Activated naive CD4-positive, alpha-beta T cell treated with anti-CD3 and anti-CD28 coated beads for 36 hours (primary cell): ENCODE results near the gene NOX5. TPM values are rescaled to one million over a fixed set of nuclear protein-coding genes. Genes with fewer than 3 reads are reported as not detected.

Experiments
- CTCF ChIA-PET: fragments of 350-600 bp; sonication (Branson Sonifier 250); formaldehyde crosslinking; loops from one replicate; lab custom pipeline; 2021; ENCODE audit warnings: antibody characterized with exemption; lab: Charles Lee
- DNase-seq: peaks from one replicate; pipeline ENCODE4 v3.0.0-alpha.2; 2020
- H3K27ac Mint-ChIP-seq: one replicate; pipeline ENCODE4 v1.8.0; 2021; ENCODE audit warnings: mild to moderate bottlenecking, mixed read lengths
- H3K27me3 Mint-ChIP-seq: one replicate; pipeline ENCODE4 v1.8.0; 2021; ENCODE audit warnings: low read depth, mixed read lengths
- H3K36me3 Mint-ChIP-seq: one replicate; pipeline ENCODE4 v1.8.0; 2021; ENCODE audit warnings: low read depth, mixed read lengths
- H3K4me1 Mint-ChIP-seq: one replicate; pipeline ENCODE4 v1.8.0; 2021; ENCODE audit warnings: low read depth, mixed read lengths
- H3K4me3 Mint-ChIP-seq: one replicate; pipeline ENCODE4 v1.8.0; 2021; ENCODE audit warnings: mild to moderate bottlenecking, moderate library complexity, mixed read lengths
- H3K9me3 Mint-ChIP-seq: one replicate; pipeline ENCODE4 v1.8.0; 2021; ENCODE audit warnings: mixed read lengths
- intact Hi-C: fragments of 100-400 bp; cut with micrococcal nuclease; formaldehyde crosslinking; loops from one replicate; pipeline ENCODE4 v1.15.1; 2023
- total RNA-seq, 2 experiments: library from RNA; stranded (reverse); gene quantifications; one replicate each; pipeline ENCODE4 v1.2.3, GENCODE V29; 2021

Gene NOX5
- total RNA-seq, 2 experiments from 2014 or later, result not detected

DNA sequence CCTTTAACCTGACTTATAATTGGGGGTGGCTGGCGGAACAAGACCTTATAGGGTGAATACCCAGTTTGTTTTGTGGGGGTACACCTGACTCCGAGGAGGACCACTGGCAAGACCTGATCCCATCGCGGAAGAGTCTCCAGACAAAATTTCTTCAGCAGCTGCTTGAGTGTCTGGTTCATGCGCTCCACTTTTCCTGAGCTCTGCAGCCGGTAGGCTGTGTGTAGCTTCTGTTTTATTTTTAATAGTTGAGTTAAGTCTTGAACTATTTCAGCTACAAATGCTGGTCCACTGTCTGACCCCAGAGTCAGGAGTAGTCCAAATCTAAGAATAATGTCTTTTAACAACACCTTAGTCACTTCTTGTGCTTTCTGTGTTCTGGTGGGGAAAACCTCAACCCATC is 21.2 kb upstream of the NOX5 start:
- intact Hi-C loops, result no loop called here
- CTCF ChIA-PET, result no interaction called here
- peaks cover 5% of the 10 kb centered on the region for H3K27me3 Mint-ChIP-seq
- H3K27ac Mint-ChIP-seq, result no peak overlapping the region
- no peaks in the 10 kb centered on the region for H3K4me1 Mint-ChIP-seq
- H3K9me3 Mint-ChIP-seq, result no peaks in the 10 kb centered on the region
- H3K36me3 Mint-ChIP-seq, result no peaks in the 10 kb centered on the region
- no peak for DNase-seq
- H3K4me3 Mint-ChIP-seq, result no peak overlapping the region

DNA sequence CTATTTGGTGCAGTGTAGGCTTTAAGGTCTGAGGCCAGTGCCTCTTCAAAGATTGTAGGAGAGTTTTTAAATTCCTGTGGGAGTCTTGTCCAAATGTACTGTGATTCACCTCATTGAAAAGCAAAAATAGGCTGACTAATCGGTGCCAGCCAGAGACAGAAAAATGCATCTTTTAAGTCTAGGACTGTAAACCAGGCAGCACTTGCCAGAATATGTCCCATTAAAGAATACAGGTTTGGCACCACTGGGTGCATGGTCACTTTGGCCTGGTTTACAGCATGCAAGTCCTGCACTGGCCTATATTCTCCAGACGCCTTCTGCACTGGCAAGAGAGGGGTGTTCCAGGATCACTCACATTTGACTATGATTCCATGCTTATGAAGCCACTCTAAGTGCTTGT is 20.3 kb upstream of the NOX5 start:
- intact Hi-C loops, result no loop called here
- no peak overlapping the region for H3K4me3 Mint-ChIP-seq
- no peak overlapping the region for H3K27ac Mint-ChIP-seq
- H3K36me3 Mint-ChIP-seq, result no peaks in the 10 kb centered on the region
- CTCF ChIA-PET, result no interaction called here
- no peaks in the 10 kb centered on the region for H3K9me3 Mint-ChIP-seq
- peaks cover 1% of the 10 kb centered on the region for H3K27me3 Mint-ChIP-seq
- H3K4me1 Mint-ChIP-seq, result no peaks in the 10 kb centered on the region
- DNase-seq, result no peak

DNA sequence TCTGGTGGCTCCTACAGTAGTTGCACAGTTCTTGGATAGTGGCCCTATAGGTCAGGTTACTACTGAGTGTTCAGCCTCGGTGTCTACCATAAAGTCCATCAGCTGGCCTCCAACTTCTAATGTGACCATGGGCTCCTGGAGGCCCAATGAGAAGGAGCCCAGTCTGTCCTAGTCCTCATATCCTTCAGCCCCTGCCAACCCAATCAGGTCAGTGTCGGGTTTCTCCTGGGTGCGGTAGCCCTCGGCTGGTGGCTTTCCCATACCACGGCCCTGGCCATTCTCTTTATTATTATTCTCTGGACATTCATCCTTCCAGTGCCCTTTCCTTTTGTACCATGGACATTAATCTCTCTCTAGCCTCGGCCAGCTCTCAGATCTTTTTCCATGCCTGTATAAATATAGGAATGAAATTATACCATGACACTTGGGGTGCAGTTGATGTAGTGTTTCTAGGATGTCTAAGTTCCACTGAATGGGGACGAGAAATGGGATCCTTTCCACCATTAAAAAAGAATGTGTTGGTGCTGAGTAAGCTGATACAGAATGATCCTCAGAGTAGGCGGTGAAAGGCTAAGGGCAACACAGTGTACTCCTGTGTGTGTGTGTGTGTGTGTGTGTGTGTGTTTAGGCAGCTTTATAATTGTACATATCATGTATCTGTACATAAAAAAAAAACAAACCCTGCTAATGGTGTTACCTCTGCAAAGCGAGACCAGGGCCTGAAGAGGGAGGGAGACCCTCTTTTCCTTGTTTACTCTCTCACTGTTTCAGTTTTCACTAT is 19.3 kb upstream of the NOX5 start:
- H3K27me3 Mint-ChIP-seq, result peaks cover 4% of the 10 kb centered on the region
- intact Hi-C loops, result no loop called here
- H3K4me3 Mint-ChIP-seq, result no peak overlapping the region
- H3K4me1 Mint-ChIP-seq, result no peaks in the 10 kb centered on the region
- CTCF ChIA-PET, result no interaction called here
- DNase-seq, result no peak
- no peaks in the 10 kb centered on the region for H3K9me3 Mint-ChIP-seq
- no peaks in the 10 kb centered on the region for H3K36me3 Mint-ChIP-seq
- no peak overlapping the region for H3K27ac Mint-ChIP-seq

DNA sequence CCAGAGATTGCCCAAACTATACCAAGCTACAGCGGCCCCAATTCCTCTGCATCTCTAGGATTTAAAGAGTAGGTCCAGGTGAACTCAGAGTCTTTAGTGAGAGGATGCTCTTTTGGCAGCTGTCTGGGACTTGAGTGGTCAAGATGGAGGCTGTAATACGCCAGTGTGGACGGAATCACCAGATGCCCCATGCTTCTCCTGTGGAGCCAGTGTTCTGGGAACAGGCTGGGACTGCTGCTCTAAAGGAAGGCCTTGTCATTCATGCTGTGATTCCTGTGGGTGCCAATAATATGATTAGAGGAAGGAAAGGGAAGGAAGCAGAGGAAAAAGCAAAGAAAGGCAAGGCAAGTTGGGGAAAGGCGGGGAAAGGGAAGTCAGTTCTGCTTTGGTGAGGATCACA is 17.4 kb upstream of the NOX5 start:
- no peak for DNase-seq
- Mint-ChIP-seq H3K4me1 (no peaks in the 10 kb centered on the region), H3K4me3 (no peak overlapping the region), H3K9me3 (no peaks in the 10 kb centered on the region), H3K27ac (no peak overlapping the region), H3K36me3 (no peaks in the 10 kb centered on the region), H3K27me3 (peaks cover 4% of the 10 kb centered on the region)
- CTCF ChIA-PET, result interaction anchor here (1.2 kb wide), 1 partner anchor 35 kb away, joined by 5 read pairs; no protein-coding TSS in a partner anchor
- intact Hi-C loops, result no loop called here

DNA sequence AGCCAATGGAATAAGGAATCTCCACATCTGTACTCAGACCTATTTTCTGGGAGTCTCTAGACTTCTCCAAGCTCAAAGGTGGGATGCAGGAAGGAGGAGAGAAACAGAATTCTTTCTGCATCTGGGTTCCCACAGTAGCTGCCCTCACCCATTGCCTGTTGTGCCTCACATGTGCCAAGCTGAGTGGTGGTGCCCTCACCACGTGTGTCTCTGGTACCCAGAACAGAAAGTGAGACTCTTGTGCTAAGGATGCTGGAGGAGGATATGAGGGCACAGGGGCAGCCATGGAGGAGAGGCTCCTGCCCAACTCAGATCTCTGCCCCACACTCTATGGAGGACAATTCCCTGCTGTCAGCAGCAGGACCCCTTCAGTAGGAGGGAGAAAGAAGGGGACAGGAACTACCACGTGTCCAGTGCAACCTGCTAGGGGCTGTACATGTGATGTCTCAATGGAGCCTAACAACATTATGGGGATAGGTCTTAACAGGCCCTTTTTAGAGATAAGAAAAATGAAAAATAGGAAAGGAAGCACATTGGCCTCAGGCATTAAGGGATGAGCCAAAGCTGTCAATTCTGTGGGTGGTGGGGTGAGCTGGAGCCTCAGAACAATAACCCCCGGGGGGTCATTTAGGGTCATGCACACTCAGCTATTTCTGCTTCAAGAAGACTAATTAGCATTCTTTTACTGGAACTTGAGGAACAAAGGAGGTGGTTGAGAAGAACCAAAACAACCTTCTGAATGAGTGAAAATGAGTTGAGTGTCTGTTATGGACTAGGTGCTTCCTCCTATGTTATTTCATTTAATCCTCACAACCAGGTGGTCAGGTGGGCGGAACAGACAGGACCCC is 16.3 kb upstream of the NOX5 start:
- Mint-ChIP-seq H3K4me3 (no peak overlapping the region), H3K27ac (no peak overlapping the region), H3K9me3 (peaks cover 3% of the 10 kb centered on the region), H3K27me3 (peaks cover 4% of the 10 kb centered on the region), H3K36me3 (no peaks in the 10 kb centered on the region), H3K4me1 (no peaks in the 10 kb centered on the region)
- DNase-seq, result no peak
- CTCF ChIA-PET, result interaction anchor here (0.6 kb wide), 1 partner anchor 12 kb away, joined by 3 read pairs; no protein-coding TSS in a partner anchor
- intact Hi-C loops, result no loop called here

DNA sequence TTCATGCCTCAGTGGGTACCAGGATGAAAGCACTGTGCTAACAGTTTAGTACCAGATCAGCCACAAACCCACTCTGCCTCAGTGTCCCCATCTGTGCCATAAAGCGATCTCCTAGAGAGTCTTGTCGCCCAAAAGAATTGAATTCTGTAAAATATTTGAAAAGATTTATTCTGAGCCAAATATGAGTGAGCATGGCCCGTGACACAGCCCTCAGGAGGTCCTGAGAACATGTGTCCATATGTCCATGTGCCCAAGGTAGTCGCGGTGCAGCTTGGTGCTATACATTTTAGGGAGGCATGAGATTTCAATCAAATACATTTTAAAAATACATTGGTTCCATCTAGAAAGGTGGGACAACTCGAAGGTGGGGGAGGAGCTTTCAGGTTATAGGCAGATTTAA is 15.4 kb upstream of the NOX5 start:
- Mint-ChIP-seq H3K4me1 (no peaks in the 10 kb centered on the region), H3K27ac (no peak overlapping the region), H3K9me3 (peaks cover 3% of the 10 kb centered on the region), H3K27me3 (peaks cover 4% of the 10 kb centered on the region), H3K36me3 (no peaks in the 10 kb centered on the region), H3K4me3 (no peak overlapping the region)
- DNase-seq, result no peak
- CTCF ChIA-PET, result no interaction called here
- intact Hi-C loops, result no loop called here

DNA sequence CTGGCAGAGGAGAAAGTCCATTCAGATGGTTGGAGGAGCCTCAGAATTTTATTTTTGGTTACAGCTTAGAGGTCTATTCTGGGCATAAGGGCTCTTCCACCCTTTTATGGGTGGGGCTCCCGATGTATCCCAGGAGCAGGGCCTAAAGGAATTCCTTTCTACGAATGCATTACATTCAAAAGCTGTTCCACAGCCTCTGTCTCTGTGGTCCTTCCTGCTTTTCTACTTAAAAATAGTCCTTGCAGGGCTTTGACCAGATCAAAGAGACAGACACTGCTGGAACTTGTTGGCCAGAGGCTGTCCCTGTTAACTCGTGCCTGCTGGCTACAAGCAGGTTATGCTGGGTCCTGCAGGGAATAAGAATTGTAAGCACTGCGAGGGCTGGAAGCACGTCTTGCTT is 14.4 kb upstream of the NOX5 start:
- CTCF ChIA-PET, result interaction anchor here (0.8 kb wide), 1 partner anchor 32 kb away, joined by 3 read pairs; no protein-coding TSS in a partner anchor
- H3K27me3 Mint-ChIP-seq, result peaks cover 6% of the 10 kb centered on the region
- no peak overlapping the region for H3K27ac Mint-ChIP-seq

DNA sequence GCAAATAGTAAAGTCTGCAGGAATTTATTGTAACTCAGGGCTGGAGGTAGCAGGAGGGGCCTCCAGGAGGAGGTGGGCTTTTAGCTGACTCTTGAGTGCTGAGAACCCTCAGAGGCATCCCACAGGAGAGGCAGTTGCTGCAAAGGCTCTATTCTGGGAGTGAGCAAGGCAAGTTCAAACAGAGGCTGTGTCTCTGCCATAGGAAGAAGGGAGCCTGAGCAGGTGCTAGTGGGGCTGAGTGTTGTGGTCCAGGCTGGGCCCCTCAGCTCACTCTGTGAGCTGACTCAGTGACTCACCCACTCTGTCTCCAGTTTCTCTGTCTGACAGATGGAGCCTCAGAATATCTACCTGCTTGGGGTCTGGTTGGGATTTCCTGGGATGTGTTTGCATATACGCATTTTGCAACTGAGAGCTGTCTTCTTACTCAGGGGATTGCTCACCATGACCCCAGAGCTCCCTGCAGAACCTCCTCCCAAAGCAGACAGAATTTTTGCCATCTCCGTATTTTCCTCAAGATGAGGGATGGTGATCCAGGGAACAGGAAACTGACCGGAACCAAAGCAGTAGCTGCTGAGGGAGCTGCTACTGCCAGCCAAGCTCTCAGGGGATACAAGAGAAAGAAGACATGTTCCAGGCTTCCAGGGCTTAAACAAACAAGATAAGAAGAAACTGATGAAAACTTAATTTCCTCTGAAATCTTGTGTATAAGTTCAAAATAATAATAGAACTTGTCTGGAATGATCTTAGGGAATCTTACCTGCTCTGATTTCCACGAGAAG is 13.6 kb upstream of the NOX5 start:
- Mint-ChIP-seq H3K36me3 (no peaks in the 10 kb centered on the region), H3K27me3 (peaks cover 10% of the 10 kb centered on the region), H3K27ac (no peak overlapping the region), H3K4me3 (no peak overlapping the region), H3K9me3 (peaks cover 4% of the 10 kb centered on the region), H3K4me1 (no peaks in the 10 kb centered on the region)
- no peak for DNase-seq
- intact Hi-C loops, result no loop called here
- CTCF ChIA-PET, result no interaction called here

More for the DNA sequence above, 14.4 kb upstream of the NOX5 start:
- no peaks in the 10 kb centered on the region for H3K4me1 Mint-ChIP-seq
- H3K4me3 Mint-ChIP-seq, result no peak overlapping the region
- no peak for DNase-seq
- intact Hi-C loops, result no loop called here
- H3K36me3 Mint-ChIP-seq, result no peaks in the 10 kb centered on the region
- peaks cover 4% of the 10 kb centered on the region for H3K9me3 Mint-ChIP-seq

DNA sequence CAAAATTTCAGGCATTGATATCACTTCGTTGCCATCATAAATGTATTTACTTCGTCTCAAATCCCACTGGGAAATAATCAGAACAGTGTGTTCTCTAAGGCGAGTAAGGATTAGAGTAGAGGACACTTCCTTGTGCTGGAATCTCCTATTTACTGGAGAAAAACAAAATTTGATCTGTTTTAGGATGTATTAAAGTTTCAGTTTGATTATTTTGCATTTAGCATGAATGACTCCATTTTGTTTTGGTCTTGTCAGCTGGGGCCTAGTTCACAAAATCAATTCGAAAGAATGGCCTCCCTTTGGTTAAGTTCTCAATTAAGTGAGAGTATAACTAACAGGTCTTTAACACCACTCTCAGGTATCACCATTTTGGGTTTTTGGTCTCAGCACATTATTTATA is 11.7 kb upstream of the NOX5 start:
- Mint-ChIP-seq H3K9me3 (peaks cover 10% of the 10 kb centered on the region), H3K27ac (no peak overlapping the region), H3K27me3 (peaks cover 10% of the 10 kb centered on the region), H3K36me3 (peaks cover 3% of the 10 kb centered on the region), H3K4me3 (no peak overlapping the region), H3K4me1 (no peaks in the 10 kb centered on the region)
- DNase-seq, result no peak
- CTCF ChIA-PET, result no interaction called here
- intact Hi-C loops, result no loop called here

DNA sequence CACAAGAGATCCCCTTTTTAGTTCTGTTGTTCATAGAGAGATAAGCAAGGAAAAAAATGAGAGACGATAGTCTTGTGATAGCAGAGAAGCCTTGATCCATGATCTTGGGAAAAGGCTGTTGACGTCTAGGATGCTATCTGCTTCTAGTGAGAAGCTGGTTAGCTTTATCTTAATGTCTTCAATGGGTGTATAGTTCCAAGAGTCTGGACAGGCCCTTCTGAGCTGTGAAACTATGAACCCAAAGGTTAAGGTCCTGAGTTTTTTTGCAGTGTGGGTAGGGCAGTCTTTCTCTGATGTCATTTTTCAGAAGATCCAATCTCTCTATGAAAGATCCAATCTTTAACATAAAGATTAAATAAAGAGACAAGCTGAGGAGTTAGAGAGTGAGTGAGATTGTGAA is 10.5 kb upstream of the NOX5 start:
- H3K4me1 Mint-ChIP-seq, result no peaks in the 10 kb centered on the region
- intact Hi-C loops, result no loop called here
- H3K27ac Mint-ChIP-seq, result no peak overlapping the region
- peaks cover 19% of the 10 kb centered on the region for H3K9me3 Mint-ChIP-seq
- CTCF ChIA-PET, result no interaction called here
- DNase-seq, result no peak
- H3K4me3 Mint-ChIP-seq, result no peak overlapping the region
- H3K36me3 Mint-ChIP-seq, result peaks cover 3% of the 10 kb centered on the region
- peaks cover 10% of the 10 kb centered on the region for H3K27me3 Mint-ChIP-seq

DNA sequence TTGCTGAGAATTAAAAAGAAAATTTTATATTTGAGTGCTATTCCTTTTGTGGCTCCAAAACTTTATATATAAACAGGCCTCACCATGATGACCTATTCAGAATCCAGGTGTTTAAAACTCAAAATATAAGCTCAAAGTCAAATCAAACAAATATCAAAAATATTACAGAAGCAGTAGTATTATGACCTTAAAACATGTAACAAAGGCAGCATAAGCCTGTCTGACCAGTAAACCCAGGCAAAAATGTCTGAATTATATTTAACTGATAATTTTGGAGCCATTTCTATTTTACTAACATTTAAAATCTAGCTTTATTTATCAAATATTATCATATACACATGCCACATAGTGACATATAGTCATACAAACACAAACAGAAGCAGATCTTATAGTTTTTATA is 6.4 kb upstream of the NOX5 start:
- Mint-ChIP-seq H3K27ac (no peak overlapping the region), H3K27me3 (peaks cover 9% of the 10 kb centered on the region), H3K4me3 (no peak overlapping the region), H3K9me3 (peaks cover 24% of the 10 kb centered on the region), H3K36me3 (peaks cover 6% of the 10 kb centered on the region), H3K4me1 (no peaks in the 10 kb centered on the region)
- intact Hi-C loops, result no loop called here
- no peak for DNase-seq
- CTCF ChIA-PET, result no interaction called here

DNA sequence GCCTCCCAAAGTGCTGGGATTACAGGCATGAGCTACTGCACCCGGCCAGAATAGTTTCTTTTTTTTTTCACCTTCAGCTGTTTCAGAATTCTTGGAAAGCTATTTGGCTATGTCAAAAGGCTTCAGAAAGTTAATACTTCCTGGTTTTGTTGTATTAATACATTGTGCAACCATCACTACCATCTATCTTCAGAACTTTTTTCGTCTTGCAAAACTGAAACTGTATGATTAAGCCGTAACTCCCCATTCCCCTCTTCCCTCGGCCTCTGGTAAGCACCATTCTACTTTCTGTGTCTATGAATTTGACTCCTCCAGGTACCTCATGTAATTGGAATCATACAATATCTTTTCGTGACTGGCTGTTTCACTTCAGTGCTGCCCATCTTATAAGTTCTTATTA is 5.2 kb upstream of the NOX5 start:
- intact Hi-C loops, result no loop called here
- H3K27me3 Mint-ChIP-seq, result peaks cover 6% of the 10 kb centered on the region
- H3K9me3 Mint-ChIP-seq, result peaks cover 24% of the 10 kb centered on the region
- H3K4me1 Mint-ChIP-seq, result no peaks in the 10 kb centered on the region
- H3K27ac Mint-ChIP-seq, result no peak overlapping the region
- CTCF ChIA-PET, result no interaction called here
- DNase-seq, result no peak
- no peak overlapping the region for H3K4me3 Mint-ChIP-seq
- H3K36me3 Mint-ChIP-seq, result peaks cover 6% of the 10 kb centered on the region
